ENCODE measurements around the gene SRGAP2C. TPM values are rescaled to one million over a fixed set of nuclear protein-coding genes. Genes with fewer than 3 reads are reported as not detected.
"Not testable (repeated sequence)": the region's sequence is repeated elsewhere in the genome, so short reads cannot be mapped to it uniquely, and the experiment has no call there.

Gene SRGAP2C
- total RNA-seq, 1 donor from 2014 or later, result 65.3 TPM

DNA sequence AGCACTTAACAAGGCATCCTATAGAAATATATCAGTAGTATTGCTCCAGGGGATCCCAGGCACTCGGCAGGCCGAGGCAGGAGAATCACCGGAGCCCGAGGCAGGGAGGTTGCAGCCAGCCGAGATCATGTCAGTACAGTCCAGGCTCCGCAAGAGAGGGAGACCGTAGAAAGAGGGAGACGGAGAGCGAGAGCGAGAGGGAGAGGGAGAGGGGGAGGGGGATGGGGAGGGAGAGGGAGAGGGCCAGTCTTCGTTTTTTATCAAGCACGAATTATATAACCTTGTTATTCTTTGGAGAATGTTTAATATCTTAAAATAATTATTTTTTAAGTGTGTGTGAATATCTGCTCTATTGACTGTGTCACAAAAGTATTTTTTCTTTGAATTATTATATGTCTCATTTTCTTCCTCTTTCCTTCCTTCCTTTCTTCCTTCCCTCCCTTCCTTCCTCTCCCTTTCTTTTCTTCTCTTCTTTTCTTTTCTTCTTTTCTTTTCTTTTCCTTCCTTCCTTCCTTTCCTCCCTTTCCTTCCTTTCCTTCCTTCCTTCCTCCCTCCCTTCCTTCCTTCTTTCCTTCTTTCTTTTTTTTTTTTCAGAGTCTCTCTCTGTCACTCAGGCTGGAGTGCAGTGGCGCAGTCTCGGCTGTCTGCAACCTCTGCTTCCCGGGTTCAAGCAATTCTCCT lies 233.7 kb downstream of the SRGAP2C start:
- Histone ChIP-seq H3K4me1 (ENCODE audit: insufficient read depth, low read length) (no peaks in the 10 kb centered on the region), H3K4me2 (ENCODE audit: low read length) (no peak overlapping the region), H4K20me1 (ENCODE audit: insufficient read depth, low read length) (no peaks in the 10 kb centered on the region), H3K9ac (ENCODE audit: low read length) (no peak overlapping the region), H2AFZ (ENCODE audit: low read depth, low read length) (no peak overlapping the region), H3K36me3 (ENCODE audit: insufficient read depth, low read length) (no peaks in the 10 kb centered on the region), H3K27me3 (ENCODE audit: insufficient read depth, low read length) (no peaks in the 10 kb centered on the region), H3K79me2 (ENCODE audit: insufficient read depth, low read length) (no peaks in the 10 kb centered on the region), H3K27ac (ENCODE audit: low read depth, low read length) (no peak overlapping the region), H3K4me3 (ENCODE audit: insufficient read depth, low read depth, low read length) (no peak overlapping the region), H3K9me3 (ENCODE audit: insufficient read depth, low read depth, low read length) (no peaks in the 10 kb centered on the region)
- H3K4me1 Mint-ChIP-seq (ENCODE audit: low read depth, unreplicated experiment), result peaks cover 15% of the 10 kb centered on the region
- H3K36me3 Mint-ChIP-seq (ENCODE audit: low read depth, unreplicated experiment), result no peaks in the 10 kb centered on the region
- FAIRE-seq, result no peak
- no peak overlapping the region for H3K4me3 Mint-ChIP-seq (ENCODE audit: unreplicated experiment)
- no peak overlapping the region for H3K27ac Mint-ChIP-seq (ENCODE audit: unreplicated experiment)
- H3K27me3 Mint-ChIP-seq (ENCODE audit: low read depth, unreplicated experiment), result no peaks in the 10 kb centered on the region
- TF ChIP-seq EZH2 (IDR thresholded peaks at IDR 0.05; ENCODE audit: insufficient read depth, low read length), result no peak
- TF ChIP-seq CTCF (IDR thresholded peaks at IDR 0.05; ENCODE audit: insufficient read depth, low read depth, low read length), result no peak
- no peak for DNase-seq (ENCODE audit: low read depth)
- H3K9me3 Mint-ChIP-seq (ENCODE audit: unreplicated experiment), result no peaks in the 10 kb centered on the region

GRCh38 chr1:121419050-121419615 lies 234.4 kb downstream of the SRGAP2C start:
- not testable (repeated sequence) for FAIRE-seq; H3K9me3 ChIP-seq (ENCODE audit: insufficient read depth, low read depth, low read length); H2AFZ ChIP-seq (ENCODE audit: low read depth, low read length); H3K4me3 ChIP-seq (ENCODE audit: insufficient read depth, low read depth, low read length); DNase-seq (ENCODE audit: low read depth); H3K36me3 Mint-ChIP-seq (ENCODE audit: low read depth, unreplicated experiment); H3K4me3 Mint-ChIP-seq (ENCODE audit: unreplicated experiment); H3K27ac Mint-ChIP-seq (ENCODE audit: unreplicated experiment); H3K4me2 ChIP-seq (ENCODE audit: low read length); H3K9me3 Mint-ChIP-seq (ENCODE audit: unreplicated experiment); H3K27me3 ChIP-seq (ENCODE audit: insufficient read depth, low read length); H3K27me3 Mint-ChIP-seq (ENCODE audit: low read depth, unreplicated experiment); H3K9ac ChIP-seq (ENCODE audit: low read length); H3K4me1 ChIP-seq (ENCODE audit: insufficient read depth, low read length); H3K27ac ChIP-seq (ENCODE audit: low read depth, low read length); H4K20me1 ChIP-seq (ENCODE audit: insufficient read depth, low read length); H3K36me3 ChIP-seq (ENCODE audit: insufficient read depth, low read length); H3K79me2 ChIP-seq (ENCODE audit: insufficient read depth, low read length)
- H3K4me1 Mint-ChIP-seq (ENCODE audit: low read depth, unreplicated experiment), result peaks cover 15% of the 10 kb centered on the region

DNA sequence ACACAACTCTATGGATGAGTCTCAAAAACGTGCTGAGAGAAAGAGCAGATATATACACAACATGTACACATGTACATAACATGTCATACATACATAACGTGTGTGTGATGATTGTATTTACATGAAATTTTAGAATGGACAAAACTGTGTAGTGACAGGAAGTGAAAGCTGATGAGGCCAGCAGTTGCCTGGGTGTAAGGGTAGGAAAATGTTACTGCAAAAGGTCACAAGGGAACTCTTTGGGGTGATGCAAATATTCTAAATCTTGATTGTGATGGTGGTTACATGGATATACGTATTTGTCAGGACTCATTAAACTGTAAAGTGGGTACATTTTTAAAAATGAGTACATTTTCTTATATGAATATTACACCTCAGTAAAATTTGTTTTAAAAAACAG lies 236.7 kb downstream of the SRGAP2C start:
- H2AFZ ChIP-seq (ENCODE audit: low read depth, low read length); H3K36me3 Mint-ChIP-seq (ENCODE audit: low read depth, unreplicated experiment); H3K4me2 ChIP-seq (ENCODE audit: low read length); DNase-seq (ENCODE audit: low read depth); H3K79me2 ChIP-seq (ENCODE audit: insufficient read depth, low read length); H3K9ac ChIP-seq (ENCODE audit: low read length); H3K36me3 ChIP-seq (ENCODE audit: insufficient read depth, low read length); H3K27me3 ChIP-seq (ENCODE audit: insufficient read depth, low read length); H3K9me3 ChIP-seq (ENCODE audit: insufficient read depth, low read depth, low read length); H3K4me3 ChIP-seq (ENCODE audit: insufficient read depth, low read depth, low read length); FAIRE-seq; H4K20me1 ChIP-seq (ENCODE audit: insufficient read depth, low read length); H3K4me1 Mint-ChIP-seq (ENCODE audit: low read depth, unreplicated experiment); H3K27ac Mint-ChIP-seq (ENCODE audit: unreplicated experiment); H3K9me3 Mint-ChIP-seq (ENCODE audit: unreplicated experiment); H3K27me3 Mint-ChIP-seq (ENCODE audit: low read depth, unreplicated experiment); H3K4me1 ChIP-seq (ENCODE audit: insufficient read depth, low read length); H3K27ac ChIP-seq (ENCODE audit: low read depth, low read length); H3K4me3 Mint-ChIP-seq (ENCODE audit: unreplicated experiment): not testable (repeated sequence)

DNA sequence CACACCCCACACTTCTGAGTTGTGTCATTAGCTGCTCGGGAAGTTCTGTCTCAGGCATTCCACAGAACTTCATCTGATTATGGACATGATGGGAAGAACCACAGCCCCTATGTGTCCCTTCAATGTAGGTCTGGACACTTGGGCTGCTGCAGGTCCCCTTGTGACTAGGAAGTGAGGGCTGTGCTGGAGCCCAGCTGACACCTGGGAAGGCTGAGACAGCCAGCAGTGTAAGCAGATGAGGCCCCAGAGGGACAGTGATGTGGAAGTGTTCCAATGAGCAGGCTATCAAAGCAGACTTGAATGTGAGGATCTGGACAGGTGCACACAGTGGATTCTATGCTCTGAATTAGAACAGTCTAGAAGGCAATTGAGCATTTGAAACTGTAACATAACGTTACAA lies 239.2 kb downstream of the SRGAP2C start:
- H3K36me3 ChIP-seq (ENCODE audit: insufficient read depth, low read length); H3K9me3 Mint-ChIP-seq (ENCODE audit: unreplicated experiment); H3K79me2 ChIP-seq (ENCODE audit: insufficient read depth, low read length): not testable (repeated sequence)

GRCh38 chr1:121433517-121433916 lies 248.7 kb downstream of the SRGAP2C start:
- H3K4me3 Mint-ChIP-seq (ENCODE audit: unreplicated experiment); H4K20me1 ChIP-seq (ENCODE audit: insufficient read depth, low read length); H3K4me1 ChIP-seq (ENCODE audit: insufficient read depth, low read length); H3K27ac Mint-ChIP-seq (ENCODE audit: unreplicated experiment); H3K27me3 ChIP-seq (ENCODE audit: insufficient read depth, low read length); H3K4me2 ChIP-seq (ENCODE audit: low read length); DNase-seq (ENCODE audit: low read depth); H3K79me2 ChIP-seq (ENCODE audit: insufficient read depth, low read length); FAIRE-seq; H3K9me3 Mint-ChIP-seq (ENCODE audit: unreplicated experiment); H3K27me3 Mint-ChIP-seq (ENCODE audit: low read depth, unreplicated experiment); H3K4me1 Mint-ChIP-seq (ENCODE audit: low read depth, unreplicated experiment); H3K9me3 ChIP-seq (ENCODE audit: insufficient read depth, low read depth, low read length); H3K36me3 ChIP-seq (ENCODE audit: insufficient read depth, low read length); H3K9ac ChIP-seq (ENCODE audit: low read length); H3K4me3 ChIP-seq (ENCODE audit: insufficient read depth, low read depth, low read length); H2AFZ ChIP-seq (ENCODE audit: low read depth, low read length); H3K36me3 Mint-ChIP-seq (ENCODE audit: low read depth, unreplicated experiment); H3K27ac ChIP-seq (ENCODE audit: low read depth, low read length): not testable (repeated sequence)

More for the DNA sequence above, 239.2 kb downstream of the SRGAP2C start:
- DNase-seq (ENCODE audit: low read depth); H3K9ac ChIP-seq (ENCODE audit: low read length); H3K4me2 ChIP-seq (ENCODE audit: low read length); FAIRE-seq; H2AFZ ChIP-seq (ENCODE audit: low read depth, low read length); H4K20me1 ChIP-seq (ENCODE audit: insufficient read depth, low read length); H3K4me3 Mint-ChIP-seq (ENCODE audit: unreplicated experiment); H3K27me3 ChIP-seq (ENCODE audit: insufficient read depth, low read length); H3K4me3 ChIP-seq (ENCODE audit: insufficient read depth, low read depth, low read length); H3K27ac ChIP-seq (ENCODE audit: low read depth, low read length); H3K9me3 ChIP-seq (ENCODE audit: insufficient read depth, low read depth, low read length); H3K4me1 ChIP-seq (ENCODE audit: insufficient read depth, low read length); H3K4me1 Mint-ChIP-seq (ENCODE audit: low read depth, unreplicated experiment); H3K36me3 Mint-ChIP-seq (ENCODE audit: low read depth, unreplicated experiment); H3K27me3 Mint-ChIP-seq (ENCODE audit: low read depth, unreplicated experiment); H3K27ac Mint-ChIP-seq (ENCODE audit: unreplicated experiment): not testable (repeated sequence)
